NB4 (cell line): ENCODE results near the gene FARP1.

ENCODE experiments used
- POLR2A ChIP-seq: IDR thresholded peaks from 2 replicates; pipeline ENCODE4 v1.6.1; 2011; ENCODE audit warnings: mild to moderate bottlenecking; ENCODE audit not compliant: insufficient read length; ENCODE audit errors: extremely low read depth
- TF ChIP-seq, protein P1 (sequence below): IDR thresholded peaks from one replicate; pipeline ENCODE4 v1.5.1; 2012; ENCODE audit warnings: low read depth, low read length
- TF ChIP-seq, protein P2 (sequence below): IDR thresholded peaks from 2 replicates; pipeline ENCODE4 v1.6.1; 2011; ENCODE audit warnings: low read depth, low read length

DNA sequence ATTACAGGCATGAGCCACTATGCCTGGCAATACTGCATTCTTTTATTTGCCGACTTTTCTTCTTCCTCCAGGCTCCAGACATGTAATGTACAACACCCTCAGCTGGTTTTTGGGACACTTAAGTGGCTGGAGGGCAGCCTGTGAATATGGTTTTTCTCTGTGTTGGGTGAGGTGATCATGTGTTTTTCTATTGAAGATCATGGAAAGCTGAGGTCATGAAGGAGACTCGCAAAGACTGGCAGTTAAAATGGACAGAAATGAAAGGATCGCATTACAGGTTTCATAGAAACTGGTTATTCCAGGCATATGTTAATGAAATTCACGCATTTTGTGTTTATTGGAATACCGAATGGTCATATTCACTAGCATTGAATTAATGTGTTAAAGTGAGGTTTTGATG lies 119.4 kb downstream of the FARP1 start:
- TF ChIP-seq, protein P1, sequence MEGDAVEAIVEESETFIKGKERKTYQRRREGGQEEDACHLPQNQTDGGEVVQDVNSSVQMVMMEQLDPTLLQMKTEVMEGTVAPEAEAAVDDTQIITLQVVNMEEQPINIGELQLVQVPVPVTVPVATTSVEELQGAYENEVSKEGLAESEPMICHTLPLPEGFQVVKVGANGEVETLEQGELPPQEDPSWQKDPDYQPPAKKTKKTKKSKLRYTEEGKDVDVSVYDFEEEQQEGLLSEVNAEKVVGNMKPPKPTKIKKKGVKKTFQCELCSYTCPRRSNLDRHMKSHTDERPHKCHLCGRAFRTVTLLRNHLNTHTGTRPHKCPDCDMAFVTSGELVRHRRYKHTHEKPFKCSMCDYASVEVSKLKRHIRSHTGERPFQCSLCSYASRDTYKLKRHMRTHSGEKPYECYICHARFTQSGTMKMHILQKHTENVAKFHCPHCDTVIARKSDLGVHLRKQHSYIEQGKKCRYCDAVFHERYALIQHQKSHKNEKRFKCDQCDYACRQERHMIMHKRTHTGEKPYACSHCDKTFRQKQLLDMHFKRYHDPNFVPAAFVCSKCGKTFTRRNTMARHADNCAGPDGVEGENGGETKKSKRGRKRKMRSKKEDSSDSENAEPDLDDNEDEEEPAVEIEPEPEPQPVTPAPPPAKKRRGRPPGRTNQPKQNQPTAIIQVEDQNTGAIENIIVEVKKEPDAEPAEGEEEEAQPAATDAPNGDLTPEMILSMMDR, result no peak
- TF ChIP-seq POLR2A, result no peak
- TF ChIP-seq, protein P2, sequence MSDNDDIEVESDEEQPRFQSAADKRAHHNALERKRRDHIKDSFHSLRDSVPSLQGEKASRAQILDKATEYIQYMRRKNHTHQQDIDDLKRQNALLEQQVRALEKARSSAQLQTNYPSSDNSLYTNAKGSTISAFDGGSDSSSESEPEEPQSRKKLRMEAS, result no peak
